SH-SY5Y (cell line): ENCODE data around the gene TPGS1.

Experiments used
- GATA2 ChIP-seq: IDR thresholded peaks from 2 replicates; pipeline ENCODE4 v1.6.1; 2011; ENCODE audit warnings: mild to moderate bottlenecking, low read depth, low read length
- GATA3 ChIP-seq: IDR thresholded peaks from 2 replicates; pipeline ENCODE4 v1.6.1; 2011; ENCODE audit warnings: low read depth, mild to moderate bottlenecking, low read length, moderate library complexity

GRCh38 chr19:463483-464207, 43.7 kb upstream of the TPGS1 start:
- TF ChIP-seq GATA2 (no peak), GATA3 (no peak)
